Activated T-cell treated with anti-CD3 and anti-CD28 coated beads, Interleukin-2, amount 50 U/mL, for 72 hours (primary cell): Measurements from ENCODE around the gene LDLRAD3. TPM values are rescaled to one million over a fixed set of nuclear protein-coding genes. Genes with fewer than 3 reads are reported as not detected.

Experiments used
- ATAC-seq, 2 donors: fragments of 150-1000 bp; cut with Tn5 transposase; replicated peaks in 1 of 2; 2 replicates each; pipeline ENCODE4 v1.10.0; 2021; ENCODE audit warnings: moderate library complexity in 2 of 2, mild to moderate bottlenecking in 1 of 2
- DNase-seq, 2 donors: peaks; one replicate each; pipeline ENCODE4 v3.0.0; 2021 to 2022; ENCODE audit warnings: mixed read lengths in 1 of 2
- H3K27ac Mint-ChIP-seq: one replicate; pipeline ENCODE4 v1.8.0; 2022; ENCODE audit warnings: mild to moderate bottlenecking, moderate library complexity, mixed read lengths
- H3K27me3 Mint-ChIP-seq: one replicate; pipeline ENCODE4 v1.8.0; 2022; ENCODE audit warnings: low read depth, mixed read lengths
- H3K36me3 Mint-ChIP-seq, 2 donors: one replicate each; pipeline ENCODE4 v1.8.0; 2022; ENCODE audit warnings: mixed read lengths in 2 of 2, mild to moderate bottlenecking in 1 of 2; ENCODE audit not compliant: insufficient read depth in 2 of 2
- H3K4me1 Mint-ChIP-seq: one replicate; pipeline ENCODE4 v1.8.0; 2022; ENCODE audit warnings: low read depth, mixed read lengths
- H3K4me3 Mint-ChIP-seq, 2 donors: one replicate each; pipeline ENCODE4 v1.8.0; 2022; ENCODE audit warnings: mild to moderate bottlenecking in 2 of 2, mixed read lengths in 2 of 2, moderate library complexity in 2 of 2
- H3K9me3 Mint-ChIP-seq, 2 donors: one replicate each; pipeline ENCODE4 v1.8.0; 2022; ENCODE audit warnings: mixed read lengths in 2 of 2
- total RNA-seq, 2 donors: library from RNA; stranded (reverse); gene quantifications; one replicate each; pipeline ENCODE4 v1.2.3, GENCODE V29; 2022

Gene LDLRAD3
- total RNA-seq, 2 donors from 2014 or later = not detected

GRCh38 chr11:36219996-36220395 lies 276.1 kb downstream of the LDLRAD3 start:
- ATAC-seq (no peak), DNase-seq (no peak)
- Mint-ChIP-seq H3K4me1 (no peaks in the 10 kb centered on the region), H3K36me3 (no peaks in the 10 kb centered on the region), H3K9me3 (no peaks in the 10 kb centered on the region), H3K4me3 (no peak overlapping the region), H3K27ac (no peak overlapping the region), H3K27me3 (peaks cover 3% of the 10 kb centered on the region)

GRCh38 chr11:36222831-36223635 lies 279.2 kb downstream of the LDLRAD3 start:
- Mint-ChIP-seq H3K4me3 (no peak overlapping the region), H3K36me3 (no peaks in the 10 kb centered on the region), H3K27ac (no peak overlapping the region), H3K9me3 (no peaks in the 10 kb centered on the region), H3K27me3 (no peaks in the 10 kb centered on the region), H3K4me1 (no peaks in the 10 kb centered on the region)
- DNase-seq = no peak
- ATAC-seq = no peak

GRCh38 chr11:36224209-36224882 lies 280.5 kb downstream of the LDLRAD3 start:
- H3K4me1 Mint-ChIP-seq = no peaks in the 10 kb centered on the region
- no peaks in the 10 kb centered on the region for H3K27me3 Mint-ChIP-seq
- H3K9me3 Mint-ChIP-seq = no peaks in the 10 kb centered on the region
- H3K27ac Mint-ChIP-seq = no peak overlapping the region
- no peaks in the 10 kb centered on the region for H3K36me3 Mint-ChIP-seq
- no peak for ATAC-seq
- no peak overlapping the region for H3K4me3 Mint-ChIP-seq
- DNase-seq = no peak

GRCh38 chr11:36227044-36227443 lies 283.2 kb downstream of the LDLRAD3 start:
- H3K27me3 Mint-ChIP-seq = no peaks in the 10 kb centered on the region
- no peaks in the 10 kb centered on the region for H3K36me3 Mint-ChIP-seq
- no peaks in the 10 kb centered on the region for H3K4me1 Mint-ChIP-seq
- no peak overlapping the region for H3K4me3 Mint-ChIP-seq
- H3K9me3 Mint-ChIP-seq = no peaks in the 10 kb centered on the region
- ATAC-seq = no peak
- DNase-seq = no peak
- H3K27ac Mint-ChIP-seq = no peak overlapping the region

GRCh38 chr11:36228689-36229088 lies 284.8 kb downstream of the LDLRAD3 start:
- H3K36me3 Mint-ChIP-seq = no peaks in the 10 kb centered on the region
- no peak for ATAC-seq
- no peak for DNase-seq
- H3K27ac Mint-ChIP-seq = no peak overlapping the region
- H3K4me1 Mint-ChIP-seq = no peaks in the 10 kb centered on the region
- no peak overlapping the region for H3K4me3 Mint-ChIP-seq
- no peaks in the 10 kb centered on the region for H3K9me3 Mint-ChIP-seq
- no peaks in the 10 kb centered on the region for H3K27me3 Mint-ChIP-seq

GRCh38 chr11:36229091-36229705 lies 285.3 kb downstream of the LDLRAD3 start:
- no peak overlapping the region for H3K4me3 Mint-ChIP-seq
- DNase-seq (no peak), ATAC-seq (no peak)
- no peak overlapping the region for H3K27ac Mint-ChIP-seq
- no peaks in the 10 kb centered on the region for H3K36me3 Mint-ChIP-seq
- H3K4me1 Mint-ChIP-seq = no peaks in the 10 kb centered on the region
- H3K9me3 Mint-ChIP-seq = no peaks in the 10 kb centered on the region
- no peaks in the 10 kb centered on the region for H3K27me3 Mint-ChIP-seq

- Mint-ChIP-seq H3K36me3 (no peaks in the 10 kb centered on the region), H3K4me3 (no peak overlapping the region), H3K4me1 (no peaks in the 10 kb centered on the region), H3K9me3 (no peaks in the 10 kb centered on the region), H3K27me3 (no peaks in the 10 kb centered on the region), H3K27ac (no peak overlapping the region)
- DNase-seq (no peak), ATAC-seq (no peak)
Measured at GRCh38 chr11:36230779-36231699, 287.2 kb downstream of the LDLRAD3 start.

- Mint-ChIP-seq H3K27me3 (peaks cover 14% of the 10 kb centered on the region), H3K36me3 (no peaks in the 10 kb centered on the region), H3K27ac (no peak overlapping the region), H3K4me3 (no peak overlapping the region), H3K9me3 (no peaks in the 10 kb centered on the region), H3K4me1 (no peaks in the 10 kb centered on the region)
- ATAC-seq (no peak), DNase-seq (no peak)
Measured at GRCh38 chr11:36233204-36233603, 289.3 kb downstream of the LDLRAD3 start.

GRCh38 chr11:36234825-36235224 lies 291.0 kb downstream of the LDLRAD3 start:
- Mint-ChIP-seq H3K27ac (no peak overlapping the region), H3K4me3 (no peak overlapping the region), H3K4me1 (no peaks in the 10 kb centered on the region), H3K9me3 (no peaks in the 10 kb centered on the region), H3K27me3 (peaks cover 14% of the 10 kb centered on the region), H3K36me3 (no peaks in the 10 kb centered on the region)
- DNase-seq (no peak), ATAC-seq (no peak)

- no peak for ATAC-seq
- peaks cover 14% of the 10 kb centered on the region for H3K27me3 Mint-ChIP-seq
- no peaks in the 10 kb centered on the region for H3K36me3 Mint-ChIP-seq
- H3K4me1 Mint-ChIP-seq = no peaks in the 10 kb centered on the region
- no peak overlapping the region for H3K4me3 Mint-ChIP-seq
- no peak for DNase-seq
- no peaks in the 10 kb centered on the region for H3K9me3 Mint-ChIP-seq
- H3K27ac Mint-ChIP-seq = no peak overlapping the region
Measured at GRCh38 chr11:36235750-36236149, 291.9 kb downstream of the LDLRAD3 start.

GRCh38 chr11:36237391-36237790 lies 293.5 kb downstream of the LDLRAD3 start:
- no peak for ATAC-seq
- H3K27ac Mint-ChIP-seq = no peak overlapping the region
- H3K27me3 Mint-ChIP-seq = peaks cover 21% of the 10 kb centered on the region
- H3K36me3 Mint-ChIP-seq = no peaks in the 10 kb centered on the region
- no peaks in the 10 kb centered on the region for H3K4me1 Mint-ChIP-seq
- H3K9me3 Mint-ChIP-seq = no peaks in the 10 kb centered on the region
- no peak for DNase-seq
- H3K4me3 Mint-ChIP-seq = no peak overlapping the region

GRCh38 chr11:36238036-36238631 lies 294.3 kb downstream of the LDLRAD3 start:
- peaks cover 25% of the 10 kb centered on the region for H3K27me3 Mint-ChIP-seq
- DNase-seq (no peak), ATAC-seq (no peak)
- no peaks in the 10 kb centered on the region for H3K4me1 Mint-ChIP-seq
- no peaks in the 10 kb centered on the region for H3K9me3 Mint-ChIP-seq
- no peaks in the 10 kb centered on the region for H3K36me3 Mint-ChIP-seq
- H3K27ac Mint-ChIP-seq = no peak overlapping the region
- no peak overlapping the region for H3K4me3 Mint-ChIP-seq
